HepG2 (cell line): Measurements from ENCODE around the gene MITF. TPM values are rescaled to one million over a fixed set of nuclear protein-coding genes. Genes with fewer than 3 reads are reported as not detected.

ENCODE experiments used
- CENPBD1 ChIP-seq: sonication (generic); formaldehyde crosslinking; IDR thresholded peaks from 2 replicates; pipeline ENCODE4 v1.8.0; 2022; ENCODE audit warnings: missing genetic modification reagents, low read depth, mild to moderate bottlenecking, borderline replicate concordance
- CSRNP1 ChIP-seq: sonication (generic); formaldehyde crosslinking; IDR thresholded peaks from 2 replicates; pipeline ENCODE4 v1.8.1; 2023; ENCODE audit warnings: mild to moderate bottlenecking, missing genetic modification reagents
- ETS1 ChIP-seq: sonication (generic); formaldehyde crosslinking; IDR thresholded peaks from 2 replicates; pipeline ENCODE4 v1.4.0; 2020; ENCODE audit warnings: missing genetic modification reagents
- MAZ ChIP-seq, 2 experiments: sonication (generic) in 1 of 2; formaldehyde crosslinking in 1 of 2; IDR thresholded peaks; 2 replicates each; pipeline versions ENCODE4 v1.5.0 to v1.6.1; 2012 to 2020; ENCODE audit warnings: low read depth in 2 of 2, mild to moderate bottlenecking in 2 of 2, borderline replicate concordance in 1 of 2, improper control_type of control experiment in 1 of 2, low read length in 1 of 2, missing genetic modification reagents in 1 of 2, moderate library complexity in 1 of 2
- MEIS2 ChIP-seq: sonication (generic); formaldehyde crosslinking; IDR thresholded peaks from 2 replicates; pipeline ENCODE4 v1.9.0; 2021; ENCODE audit warnings: mild to moderate bottlenecking, missing genetic modification reagents
- MIER2 ChIP-seq: IDR thresholded peaks from 2 replicates; pipeline ENCODE4 v1.6.1; 2016; ENCODE audit warnings: missing biosample characterization, missing genetic modification reagents
- MXD4 ChIP-seq: IDR thresholded peaks from 2 replicates; pipeline ENCODE4 v1.6.1; 2016; ENCODE audit warnings: mild to moderate bottlenecking, missing biosample characterization, missing genetic modification reagents
- PLRG1 ChIP-seq: fragments of 450-650 bp; conservative IDR thresholded peaks from 2 replicates; pipeline ENCODE4 v1.6.1; 2016
- SAP130 ChIP-seq: IDR thresholded peaks from 2 replicates; pipeline ENCODE4 v1.6.1; 2016; ENCODE audit warnings: low read depth
- SETDB1 ChIP-seq: sonication (generic); formaldehyde crosslinking; IDR thresholded peaks from 2 replicates; pipeline ENCODE4 v1.5.1; 2020; ENCODE audit warnings: missing genetic modification reagents, mild to moderate bottlenecking, borderline replicate concordance
- SKIL ChIP-seq: sonication (generic); formaldehyde crosslinking; IDR thresholded peaks from 2 replicates; pipeline ENCODE4 v1.8.0; 2022; ENCODE audit warnings: missing genetic modification reagents, mild to moderate bottlenecking, moderate library complexity, borderline replicate concordance
- TBX2 ChIP-seq: sonication (generic); formaldehyde crosslinking; IDR thresholded peaks from 2 replicates; pipeline ENCODE4 v1.5.0; 2020; ENCODE audit warnings: missing genetic modification reagents, mild to moderate bottlenecking, borderline replicate concordance
- TIGD3 ChIP-seq: sonication (generic); formaldehyde crosslinking; IDR thresholded peaks from 2 replicates; pipeline ENCODE4 v1.5.1; 2020; ENCODE audit warnings: mild to moderate bottlenecking, missing genetic modification reagents, borderline replicate concordance
- YEATS2 ChIP-seq: sonication (generic); formaldehyde crosslinking; IDR thresholded peaks from 2 replicates; pipeline ENCODE4 v1.4.0; 2020; ENCODE audit warnings: missing genetic modification reagents, borderline replicate concordance
- ZNF33A ChIP-seq: sonication (generic); formaldehyde crosslinking; IDR thresholded peaks from 2 replicates; pipeline ENCODE4 v1.5.1; 2020; ENCODE audit warnings: missing genetic modification reagents, mild to moderate bottlenecking, moderate library complexity, borderline replicate concordance
- ZNF414 ChIP-seq: sonication (generic); formaldehyde crosslinking; IDR thresholded peaks from 2 replicates; pipeline ENCODE4 v1.5.0; 2020; ENCODE audit warnings: missing genetic modification reagents
- ZNF749 ChIP-seq: sonication (generic); formaldehyde crosslinking; IDR thresholded peaks from 2 replicates; pipeline ENCODE4 v1.8.0; 2022; ENCODE audit warnings: mild to moderate bottlenecking, missing genetic modification reagents, moderate library complexity, borderline replicate concordance
- ZNF761 ChIP-seq: sonication (generic); formaldehyde crosslinking; conservative IDR thresholded peaks from 2 replicates; pipeline ENCODE4 v1.4.0; 2020; ENCODE audit warnings: mild to moderate bottlenecking, missing genetic modification reagents
- ZSCAN20 ChIP-seq: sonication (generic); formaldehyde crosslinking; IDR thresholded peaks from 2 replicates; pipeline ENCODE4 v1.4.0; 2020; ENCODE audit warnings: missing genetic modification reagents, mild to moderate bottlenecking, borderline replicate concordance
- ZSCAN31 ChIP-seq: sonication (generic); formaldehyde crosslinking; IDR thresholded peaks from 2 replicates; pipeline ENCODE4 v1.5.0; 2020; ENCODE audit warnings: low read depth, mild to moderate bottlenecking, missing genetic modification reagents
- polyA plus RNA-seq, 8 experiments: library from polyadenylated mRNA; depleted of rRNA in 3 of 8; stranded (reverse) in 7 of 8; unstranded in 1 of 8; fragments of >200 nt; fragmentation: Illumina TruSeq in 4 of 8; extraction: Trizol in 4 of 8; gene quantifications; 2 replicates each; pipeline versions ENCODE4 v1.2.1 to v1.2.3, GENCODE V29; 2011 to 2016; ENCODE audit warnings: low read depth in 4 of 8, missing spikeins in 1 of 8, mixed read lengths in 1 of 8; ENCODE audit not compliant: insufficient read depth in 1 of 8
- total RNA-seq, 5 experiments: library from RNA; depleted of rRNA; stranded (reverse); fragments of >200 nt; fragmentation: Illumina TruSeq; extraction: Trizol; gene quantifications; 2 replicates each; pipeline ENCODE4 v1.2.3, GENCODE V29; 2016; ENCODE audit warnings: low read depth in 1 of 5

MITF gene
- total and polyA plus RNA-seq, 2 of the 13 experiments (the other 11 are each of a cell fraction or from before 2014, with no cell fraction given), result 0.12 to 0.38 TPM

GRCh38 chr3:69739204-69740102 is at the start of gene MITF (continued):
- TF ChIP-seq ZSCAN20 (peak; percentile 44; the same call in 1 of the 2 replicates), CENPBD1 (CRISPR knock-in tag) (no peak), MIER2 (CRISPR knock-in tag) (no peak), ETS1 (no peak), MAZ (IDR thresholded peaks at IDR 0.05; ENCODE audit: borderline replicate concordance, low read depth, low read length) (peak; percentile 95), MAZ (CRISPR knock-in tag; IDR thresholded peaks at IDR 0.05; ENCODE audit: low read depth) (peak; percentile 95), ZNF761 (CRISPR knock-in tag) (no peak), ZNF749 (CRISPR knock-in tag) (no peak), ZNF33A (no peak), TBX2 (CRISPR knock-in tag) (no peak), SAP130 (CRISPR knock-in tag) (peak; percentile 34), ZSCAN31 (CRISPR knock-in tag) (0 out of 2 replicates have a peak, but pooled peaks have one; percentile 13), PLRG1 (no peak), TIGD3 (no peak), MXD4 (CRISPR knock-in tag) (peak; percentile 52; the same call in 1 of the 2 replicates), YEATS2 (no peak), SKIL (CRISPR knock-in tag) (no peak), MEIS2 (0 out of 2 replicates have a peak, but pooled peaks have one; percentile 28), SETDB1 (no peak), ZNF414 (no peak), CSRNP1 (CRISPR knock-in tag) (no peak)
